HL-60 (cell line): ENCODE data around the gene PASK.

Experiments
- DNase-seq, 2 experiments: peaks; one replicate each; pipeline ENCODE4 v3.0.0-alpha.2; 2010 to 2020; ENCODE audit warnings: low read depth in 1 of 2, low spot score in 1 of 2
- H3K27ac ChIP-seq: fragments of 250-450 bp; sonication (Bioruptor Pico); replicated peaks from 2 replicates; pipeline ENCODE4 v1.5.1; 2020; ENCODE audit warnings: mild to moderate bottlenecking, moderate library complexity
- H3K27me3 ChIP-seq: fragments of 250-450 bp; sonication (Bioruptor Pico); 2 replicates; pipeline ENCODE4 v1.5.1; 2021; ENCODE audit warnings: mild to moderate bottlenecking, moderate library complexity; ENCODE audit not compliant: insufficient read depth, poor library complexity, severe bottlenecking
- H3K4me3 ChIP-seq: replicated peaks from 2 replicates; pipeline ENCODE4 v1.5.1; 2011; ENCODE audit warnings: mild to moderate bottlenecking, control low read depth, low read length; ENCODE audit not compliant: insufficient read depth
- CTCF ChIP-seq: IDR thresholded peaks from one replicate; pipeline ENCODE4 v1.5.1; 2011; ENCODE audit warnings: low read length, control low read depth, inconsistent platforms; ENCODE audit not compliant: insufficient read depth
- GABPA ChIP-seq: IDR thresholded peaks from 2 replicates; pipeline ENCODE4 v1.6.1; 2012; ENCODE audit warnings: low read depth
- POLR2AphosphoS5 ChIP-seq: IDR thresholded peaks from 2 replicates; pipeline ENCODE4 v1.6.1; 2012; ENCODE audit warnings: low read depth
- REST ChIP-seq: IDR thresholded peaks from 2 replicates; pipeline ENCODE4 v1.6.1; 2012; ENCODE audit warnings: low read depth; ENCODE audit not compliant: insufficient replicate concordance
- SPI1 ChIP-seq: IDR thresholded peaks from 2 replicates; pipeline ENCODE4 v1.6.1; 2012; ENCODE audit warnings: low read depth, mild to moderate bottlenecking, borderline replicate concordance

Gene PASK

GRCh38 chr2:241116606-241117560 lies 32.4 kb downstream of the PASK start:
- no peak for TF ChIP-seq GABPA
- TF ChIP-seq SPI1, result no peak
- TF ChIP-seq CTCF, result no peak
- TF ChIP-seq REST, result no peak
- TF ChIP-seq POLR2AphosphoS5, result no peak
- H3K4me3 ChIP-seq, result no peak overlapping the region
- no peak for DNase-seq
- H3K27me3 ChIP-seq, result no peaks in the 10 kb centered on the region
- H3K27ac ChIP-seq, result no peak overlapping the region

- H3K27ac ChIP-seq, result no peak overlapping the region
- H3K4me3 ChIP-seq, result no peak overlapping the region
- TF ChIP-seq CTCF, result no peak
- H3K27me3 ChIP-seq, result no peaks in the 10 kb centered on the region
- no peak for DNase-seq
These were observed 33.9 kb downstream of the PASK start for GRCh38 chr2:241115361-241115760.

- H3K27ac ChIP-seq, result no peak overlapping the region
- H3K27me3 ChIP-seq, result no peaks in the 10 kb centered on the region
- no peak for DNase-seq
- TF ChIP-seq POLR2AphosphoS5 (no peak), GABPA (no peak), REST (no peak), SPI1 (no peak), CTCF (no peak)
- no peak overlapping the region for H3K4me3 ChIP-seq
These were observed 34.4 kb downstream of the PASK start for GRCh38 chr2:241114836-241115235.

- TF ChIP-seq GABPA (no peak), POLR2AphosphoS5 (no peak), SPI1 (no peak), CTCF (no peak), REST (no peak)
- DNase-seq, result no peak
- Histone ChIP-seq H3K27me3 (no peaks in the 10 kb centered on the region), H3K27ac (no peak overlapping the region), H3K4me3 (no peak overlapping the region)
These were observed 36.7 kb downstream of the PASK start for GRCh38 chr2:241112592-241112991.
